ENCODE results near the gene FOXO6.

GRCh38 chr1:41368366-41368765, 7.1 kb downstream of the FOXO6 start:
- TF ChIP-seq NFRKB (IDR thresholded peaks at IDR 0.05) = no peak
- no peak for TF ChIP-seq FOXA1 (IDR thresholded peaks at IDR 0.05)

Measured in HEK293T (cell line).